HEK293T (cell line): Measurements from ENCODE around the gene OVOL1.

Experiments
- CTCF ChIA-PET: fragments of 350-600 bp; formaldehyde crosslinking; extraction: SDS; loops from one replicate; lab custom pipeline; 2021; ENCODE audit warnings: antibody characterized with exemption, inconsistent platforms; lab: Yijun Ruan, JAX
- POLR2A ChIA-PET: fragments of 350-600 bp; formaldehyde crosslinking; extraction: SDS; loops from one replicate; lab custom pipeline; 2020; ENCODE audit warnings: antibody characterized with exemption, inconsistent platforms; lab: Yijun Ruan, JAX
- DNase-seq: peaks from one replicate; pipeline ENCODE4 v3.0.0; 2012; ENCODE audit warnings: mixed read lengths; ENCODE audit errors: extremely low spot score
- ARNT ChIP-seq: fragments of 450-650 bp; IDR thresholded peaks from 2 replicates; pipeline ENCODE4 v1.6.1; 2017; ENCODE audit warnings: mild to moderate bottlenecking
- BHLHE40 ChIP-seq: fragments of 450-650 bp; IDR thresholded peaks from 2 replicates; pipeline ENCODE4 v1.6.1; 2016; ENCODE audit warnings: mild to moderate bottlenecking, moderate library complexity, borderline replicate concordance
- CTBP1 ChIP-seq: fragments of 450-650 bp; IDR thresholded peaks from 2 replicates; pipeline ENCODE4 v1.6.1; 2016; ENCODE audit warnings: borderline replicate concordance
- ELF4 ChIP-seq: fragments of 450-650 bp; IDR thresholded peaks from 2 replicates; pipeline ENCODE4 v1.6.1; 2017; ENCODE audit warnings: antibody characterized with exemption
- FOXA1 ChIP-seq: fragments of 450-650 bp; IDR thresholded peaks from 2 replicates; pipeline ENCODE4 v1.6.1; 2016; ENCODE audit warnings: mild to moderate bottlenecking
- FOXK2 ChIP-seq: fragments of 450-650 bp; IDR thresholded peaks from 2 replicates; pipeline ENCODE4 v1.6.1; 2016; ENCODE audit warnings: mild to moderate bottlenecking
- FOXM1 ChIP-seq: fragments of 450-650 bp; IDR thresholded peaks from 2 replicates; pipeline ENCODE4 v1.6.1; 2017; ENCODE audit warnings: mild to moderate bottlenecking, borderline replicate concordance
- HDGF ChIP-seq: fragments of 450-650 bp; IDR thresholded peaks from 2 replicates; pipeline ENCODE4 v1.6.1; 2017; ENCODE audit warnings: antibody characterized with exemption, borderline replicate concordance
- L3MBTL2 ChIP-seq: fragments of 450-650 bp; conservative IDR thresholded peaks from 2 replicates; pipeline ENCODE4 v1.6.1; 2016; ENCODE audit warnings: mild to moderate bottlenecking
- LEF1 ChIP-seq: fragments of 450-650 bp; IDR thresholded peaks from 2 replicates; pipeline ENCODE4 v1.6.1; 2017; ENCODE audit warnings: mild to moderate bottlenecking, borderline replicate concordance
- NFRKB ChIP-seq: fragments of 450-650 bp; IDR thresholded peaks from 2 replicates; pipeline ENCODE4 v1.6.1; 2016; ENCODE audit warnings: mild to moderate bottlenecking, moderate library complexity
- SP1 ChIP-seq: fragments of 450-650 bp; IDR thresholded peaks from 2 replicates; pipeline ENCODE4 v1.6.1; 2017
- SUZ12 ChIP-seq: fragments of 450-650 bp; IDR thresholded peaks from 2 replicates; pipeline ENCODE4 v1.6.1; 2016; ENCODE audit warnings: mild to moderate bottlenecking
- TARDBP ChIP-seq: fragments of 450-650 bp; IDR thresholded peaks from 2 replicates; pipeline ENCODE4 v1.6.1; 2016
- ZNF384 ChIP-seq: fragments of 450-650 bp; IDR thresholded peaks from 2 replicates; pipeline ENCODE4 v1.6.1; 2016
- TF ChIP-seq, protein P1 (sequence below): fragments of 450-650 bp; IDR thresholded peaks from 2 replicates; pipeline ENCODE4 v1.6.1; 2016

OVOL1 gene

DNA sequence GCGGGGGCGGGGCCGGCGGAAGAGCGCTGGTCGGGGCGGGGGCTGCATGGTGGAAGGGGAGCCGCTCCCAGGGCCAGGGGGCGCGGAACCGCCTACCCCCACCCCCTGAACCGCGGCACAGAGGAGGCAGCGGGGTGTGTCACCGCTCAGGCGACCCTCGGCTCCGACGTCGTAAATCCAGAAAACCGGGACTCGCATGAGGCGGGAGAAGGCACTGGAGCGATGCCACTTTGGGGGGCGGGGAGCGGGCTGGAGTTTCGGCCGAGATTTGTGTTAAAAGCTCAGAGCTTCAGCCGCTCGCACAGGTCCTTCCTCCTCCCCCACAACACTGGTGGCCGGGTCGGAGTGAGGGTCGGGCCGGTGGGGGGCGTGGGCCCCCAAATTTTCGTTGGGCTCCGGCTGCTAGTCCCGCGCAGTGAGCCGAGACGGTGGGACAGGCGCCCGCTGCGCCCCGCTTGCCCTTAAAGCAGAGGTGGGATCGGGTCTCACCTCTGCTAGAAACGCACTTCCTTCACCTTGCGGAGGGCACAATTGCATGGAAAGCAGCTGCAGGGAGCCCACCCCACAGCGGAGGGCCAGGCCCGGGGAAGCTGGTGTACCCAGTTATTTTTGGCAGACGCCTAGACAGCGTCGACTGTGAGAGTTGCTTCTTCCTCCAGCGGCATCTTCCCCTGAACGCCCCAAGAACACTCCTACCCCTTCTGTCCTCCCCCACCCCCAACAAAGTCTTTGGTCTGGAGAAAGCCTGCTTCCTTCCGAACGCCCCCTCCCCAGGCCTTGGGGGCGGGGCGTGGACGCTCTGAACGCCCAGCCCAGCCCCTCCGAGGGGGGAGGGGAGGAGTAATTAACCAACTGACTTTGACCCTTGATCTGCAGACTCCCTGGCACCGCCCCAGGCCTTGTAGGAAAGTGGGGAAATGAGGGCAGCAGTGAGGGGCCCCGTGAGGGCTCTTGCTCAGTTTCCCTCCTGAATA lies 1.1 kb downstream of the OVOL1 start:
- POLR2A ChIA-PET: interaction anchor here (0.6 to 1.2 kb wide), 2 partner anchors 30 to 77 kb away, joined by 3 read pairs; no protein-coding TSS in a partner anchor

DNA sequence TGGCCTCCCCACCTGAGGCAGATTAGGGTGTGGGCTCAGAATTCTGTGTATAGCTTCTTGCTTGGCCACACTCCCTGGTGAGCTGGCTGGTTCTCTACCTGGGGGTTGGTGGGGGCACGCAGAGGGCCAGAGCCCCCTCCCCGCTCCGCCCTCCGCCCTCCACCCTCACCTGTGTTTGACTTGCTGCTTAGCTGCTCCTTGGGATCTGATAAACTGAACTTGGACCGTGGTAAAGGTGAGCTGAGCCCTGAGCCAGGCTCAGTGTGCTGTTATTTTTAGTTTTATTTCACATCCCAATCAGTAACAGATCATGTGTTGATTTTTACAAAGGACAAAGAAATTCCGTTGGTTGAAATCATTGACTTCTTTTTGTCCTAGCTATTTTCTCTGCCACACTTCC lies 2.0 kb downstream of the OVOL1 start:
- no peak for TF ChIP-seq L3MBTL2
- no peak for TF ChIP-seq BHLHE40
- TF ChIP-seq ELF4: no peak
- no peak for TF ChIP-seq ZNF384
- TF ChIP-seq FOXA1: no peak
- TF ChIP-seq, protein P1, sequence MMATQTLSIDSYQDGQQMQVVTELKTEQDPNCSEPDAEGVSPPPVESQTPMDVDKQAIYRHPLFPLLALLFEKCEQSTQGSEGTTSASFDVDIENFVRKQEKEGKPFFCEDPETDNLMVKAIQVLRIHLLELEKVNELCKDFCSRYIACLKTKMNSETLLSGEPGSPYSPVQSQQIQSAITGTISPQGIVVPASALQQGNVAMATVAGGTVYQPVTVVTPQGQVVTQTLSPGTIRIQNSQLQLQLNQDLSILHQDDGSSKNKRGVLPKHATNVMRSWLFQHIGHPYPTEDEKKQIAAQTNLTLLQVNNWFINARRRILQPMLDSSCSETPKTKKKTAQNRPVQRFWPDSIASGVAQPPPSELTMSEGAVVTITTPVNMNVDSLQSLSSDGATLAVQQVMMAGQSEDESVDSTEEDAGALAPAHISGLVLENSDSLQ: no peak
- TF ChIP-seq FOXM1: no peak
- no peak for TF ChIP-seq NFRKB
- no peak for TF ChIP-seq SP1
- TF ChIP-seq LEF1: no peak
- TF ChIP-seq CTBP1: no peak
- TF ChIP-seq TARDBP: no peak
- TF ChIP-seq FOXK2: no peak
- no peak for TF ChIP-seq HDGF
- ChIA-PET POLR2A (interaction anchor here (1.2 kb wide), 1 partner anchor 77 kb away, joined by 3 read pairs; no protein-coding TSS in a partner anchor), CTCF (interaction anchor here (3.9 kb wide), 1 partner anchor 9 kb away, joined by 23 read pairs; the partner anchor contains the start of gene AP5B1)
- DNase-seq: no peak

More for the DNA sequence above, 1.1 kb downstream of the OVOL1 start:
- CTCF ChIA-PET: interaction anchor here (3.9 kb wide), 1 partner anchor 8 kb away, joined by 23 read pairs; the partner anchor contains the start of gene AP5B1
- TF ChIP-seq SP1 (no peak), FOXK2 (no peak), HDGF (no peak), BHLHE40 (no peak), FOXA1 (no peak), ELF4 (no peak), TARDBP (no peak), FOXM1 (no peak), SUZ12 (no peak), LEF1 (no peak), L3MBTL2 (no peak), NFRKB (no peak), ARNT (no peak), ZNF384 (no peak), CTBP1 (no peak)
- TF ChIP-seq, protein P1: no peak
- DNase-seq: no peak

DNA sequence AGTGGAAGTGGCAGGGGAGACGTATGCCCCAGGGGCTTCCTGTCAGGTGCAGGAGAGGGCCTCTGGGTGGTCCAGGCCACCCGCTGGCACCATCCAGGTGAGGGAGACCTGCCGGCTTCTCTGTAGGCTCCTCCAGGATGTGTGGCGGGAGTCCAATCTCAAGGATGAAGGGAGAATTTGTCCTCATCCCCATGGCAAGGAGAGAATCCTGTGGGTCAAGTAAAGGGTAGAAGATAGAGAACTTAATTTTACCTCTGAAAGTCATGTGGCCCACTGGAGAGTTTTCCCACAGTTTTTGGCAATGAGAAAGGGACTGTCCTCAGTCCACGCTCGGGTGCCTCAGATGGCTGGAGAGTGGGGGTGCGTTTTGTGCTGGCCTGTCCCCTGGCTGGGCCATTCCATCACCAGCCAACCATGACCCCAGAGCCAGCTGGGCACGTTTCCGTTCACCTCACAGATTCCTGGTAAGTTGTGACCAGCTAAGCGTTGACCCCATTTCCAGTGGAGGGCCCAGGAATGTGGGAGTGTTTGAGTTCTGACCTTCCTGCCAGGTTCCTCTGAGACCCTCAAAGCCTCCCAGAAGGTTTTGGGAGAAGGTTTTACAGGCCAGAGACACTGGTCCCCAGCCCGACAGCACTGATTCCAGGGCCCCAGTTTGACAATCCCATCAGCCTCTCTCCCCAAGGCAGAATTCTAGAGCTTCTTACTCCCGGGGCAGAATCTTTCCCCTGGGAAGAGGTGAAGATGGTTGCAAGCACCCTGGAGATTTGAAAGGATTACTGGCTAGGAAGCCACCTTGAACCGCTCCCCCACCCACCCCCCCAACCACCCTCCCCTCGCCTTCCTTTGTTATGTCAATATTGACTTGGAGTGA lies 2.6 kb downstream of the OVOL1 start:
- ChIA-PET CTCF (interaction anchor here (3.9 kb wide), 1 partner anchor 9 kb away, joined by 23 read pairs; the partner anchor contains the start of gene AP5B1), POLR2A (interaction anchor here (1.2 kb wide), 1 partner anchor 78 kb away, joined by 3 read pairs; no protein-coding TSS in a partner anchor)
- DNase-seq: no peak
- TF ChIP-seq NFRKB (no peak), BHLHE40 (no peak), SUZ12 (no peak), FOXM1 (no peak), FOXA1 (no peak), LEF1 (no peak), ZNF384 (no peak), TARDBP (no peak), SP1 (no peak), ARNT (no peak), CTBP1 (no peak), ELF4 (no peak), HDGF (no peak), FOXK2 (no peak), L3MBTL2 (no peak)
- TF ChIP-seq, protein P1: no peak

DNA sequence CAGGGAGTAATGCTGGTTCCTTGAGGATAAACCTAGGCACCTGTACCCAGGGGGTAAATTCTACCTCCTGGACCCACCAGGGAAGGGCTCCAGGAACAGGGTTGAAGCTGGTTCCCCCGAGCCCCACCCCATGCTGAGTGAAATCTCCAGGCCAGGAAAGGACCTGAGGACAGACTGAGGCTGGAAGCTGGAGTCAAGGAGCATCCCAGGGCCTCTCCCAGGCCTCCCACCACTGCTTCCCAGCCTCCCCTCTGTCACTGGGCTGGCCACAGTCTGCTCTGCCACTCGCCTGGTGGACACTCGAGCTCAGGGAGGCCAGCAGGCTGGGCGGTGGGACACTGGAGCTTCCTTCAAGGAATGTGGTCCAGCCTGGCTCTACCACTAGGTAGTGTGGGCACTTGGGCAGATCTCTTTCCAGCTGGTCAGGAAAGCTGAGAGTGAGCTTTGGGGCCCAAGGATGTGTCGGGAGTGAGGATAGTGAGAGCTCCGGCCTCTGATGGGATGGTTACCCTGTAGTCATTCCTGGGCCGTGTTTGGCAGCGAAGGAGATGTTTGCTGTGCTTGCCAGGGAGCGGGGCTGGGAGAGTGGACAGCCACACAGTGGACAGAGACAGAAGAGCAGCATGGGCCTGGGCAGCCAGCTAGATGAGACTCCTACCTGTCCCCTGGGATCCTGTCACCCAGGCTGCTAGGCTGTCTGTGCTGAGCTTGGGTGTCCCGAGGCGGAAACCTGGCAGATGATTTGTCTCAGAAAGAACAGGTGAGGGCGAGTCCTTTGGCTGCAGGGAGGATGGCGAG lies 3.4 kb downstream of the OVOL1 start:
- TF ChIP-seq NFRKB: no peak
- no peak for TF ChIP-seq FOXM1
- no peak for TF ChIP-seq ARNT
- no peak for TF ChIP-seq ZNF384
- no peak for TF ChIP-seq CTBP1
- no peak for TF ChIP-seq BHLHE40
- TF ChIP-seq, protein P1: no peak
- TF ChIP-seq L3MBTL2: no peak
- no peak for TF ChIP-seq SP1
- TF ChIP-seq HDGF: no peak
- no peak for TF ChIP-seq TARDBP
- no peak for TF ChIP-seq ELF4
- TF ChIP-seq FOXK2: no peak
- no peak for TF ChIP-seq LEF1
- no peak for TF ChIP-seq SUZ12
- no peak for TF ChIP-seq FOXA1
- POLR2A ChIA-PET: interaction anchor here (1.6 kb wide), 1 partner anchor 10 kb away, joined by 4 read pairs; no protein-coding TSS in a partner anchor
- CTCF ChIA-PET: interaction anchor here (3.9 kb wide), 1 partner anchor 10 kb away, joined by 23 read pairs; the partner anchor contains the start of gene AP5B1
- no peak for DNase-seq
